Stimulated activated CD4-positive, alpha-beta T cell treated with anti-CD3 and anti-CD28 coated beads, Interleukin-1b, Interleukin-23, amount 100 ng/mL, for 4 hours (primary cell): ENCODE results near the gene SYNC.

Experiments used
- DNase-seq, 2 donors: peaks; one replicate each; pipeline ENCODE4 v3.0.0-alpha.2; 2020; ENCODE audit warnings: low read depth in 2 of 2

The SYNC gene

DNA sequence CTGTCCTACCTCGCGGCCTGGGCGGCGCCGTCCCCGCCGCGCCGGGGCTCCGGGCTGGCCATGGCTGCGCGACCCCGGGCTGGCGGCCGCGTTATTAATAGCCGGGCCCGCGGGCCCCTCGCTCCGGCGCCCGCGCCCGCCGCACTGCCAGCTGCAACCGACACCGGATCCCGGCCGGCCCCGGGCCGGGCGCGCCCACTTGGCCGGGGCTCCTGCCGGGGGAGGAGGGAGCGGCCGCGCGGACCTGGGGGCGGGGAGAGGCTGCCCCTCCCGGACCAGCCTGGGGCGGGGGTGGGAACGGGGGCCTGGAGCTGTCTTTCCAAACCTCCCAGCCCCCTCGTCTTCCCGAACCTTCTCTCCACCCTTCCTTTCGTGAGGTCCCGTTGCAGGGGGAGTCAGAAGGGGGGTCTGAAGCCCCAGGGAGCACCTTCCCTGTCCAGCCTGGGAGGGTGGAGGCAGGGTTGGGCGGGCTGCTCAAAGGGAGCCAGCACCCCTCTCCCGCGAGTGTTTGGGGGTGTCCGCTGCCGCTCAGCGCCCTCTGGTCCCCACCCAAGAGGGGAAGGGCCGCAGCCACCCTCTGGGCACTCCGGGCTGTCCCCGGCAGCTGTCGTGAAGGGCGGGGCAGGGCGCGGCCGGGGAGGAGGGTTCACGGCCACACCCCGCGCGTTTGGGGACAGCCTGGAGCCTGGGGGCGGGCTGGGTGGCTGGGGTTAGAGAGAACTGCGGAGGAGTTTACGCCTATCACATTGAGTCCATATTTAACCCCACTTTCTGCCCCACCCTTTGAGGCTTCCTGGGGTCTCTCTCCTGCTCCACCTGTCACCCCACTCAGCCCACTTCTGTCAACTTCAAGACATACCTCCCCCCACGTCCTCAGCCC, at the start of gene SYNC:
SYNC (minus strand) TSS at position 172 of the 880 bp plus-strand sequence; CDS start at position 62, 110 bp downstream.
- no peak for DNase-seq

DNA sequence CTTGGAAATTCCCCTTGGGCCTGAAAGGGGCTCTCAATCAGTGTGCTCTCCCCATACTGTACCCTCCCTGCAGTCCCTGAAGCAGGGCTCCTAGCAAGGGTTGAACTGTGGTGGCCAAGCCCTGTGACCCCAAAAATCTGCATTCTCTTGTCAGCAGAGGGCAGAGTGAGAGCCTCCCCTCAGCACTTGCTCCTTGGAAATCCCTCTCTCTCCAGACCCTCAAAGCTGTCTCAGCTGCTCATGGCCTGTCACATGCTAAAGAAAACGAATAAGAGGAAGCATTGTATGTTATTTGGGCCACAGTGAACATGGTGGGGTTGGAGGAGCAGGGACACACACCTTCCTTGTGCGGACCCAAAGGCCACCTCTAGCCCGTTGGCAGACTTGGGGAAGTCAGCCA, 47.2 kb upstream of the SYNC start:
- no peak for DNase-seq

DNA sequence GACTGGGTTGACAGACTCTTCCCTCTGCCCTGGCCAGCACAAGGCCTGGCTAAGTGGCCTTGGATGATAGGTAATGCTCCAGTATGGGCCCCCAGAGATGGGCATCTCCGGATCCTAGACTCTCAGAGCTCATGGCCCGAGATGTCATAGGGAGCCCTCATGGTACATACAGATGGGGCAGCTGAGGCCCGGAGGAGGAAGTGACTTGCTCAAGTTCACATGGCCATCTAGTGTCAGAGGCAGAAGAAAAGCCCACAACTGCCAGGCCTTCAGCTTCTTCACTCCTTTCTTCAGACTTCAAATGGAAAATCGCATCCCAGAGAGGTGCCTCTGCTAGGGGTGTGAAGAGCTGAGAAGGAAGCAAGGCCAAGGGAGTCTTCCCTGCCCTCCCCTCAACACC, 46.8 kb upstream of the SYNC start:
- no peak for DNase-seq

DNA sequence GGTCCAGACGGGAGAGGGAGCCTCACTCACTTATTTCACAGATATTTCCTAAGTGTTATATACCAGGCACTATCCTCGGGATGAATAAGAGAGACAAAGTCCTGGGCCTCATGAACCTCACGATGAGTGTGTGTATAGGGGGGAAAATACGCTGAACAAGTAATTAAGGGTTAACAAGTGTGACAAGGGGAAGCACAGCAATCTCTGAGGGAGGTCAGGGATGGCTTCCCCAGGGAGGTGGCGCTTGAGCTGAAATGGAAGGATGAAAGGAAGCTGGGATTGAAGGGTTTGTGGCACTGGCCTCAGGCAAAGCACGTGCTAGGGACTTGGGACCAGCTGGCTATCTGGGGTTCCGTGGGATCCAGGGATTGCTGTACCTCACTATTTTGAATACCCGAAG, 46.4 kb upstream of the SYNC start:
- no peak for DNase-seq

DNA sequence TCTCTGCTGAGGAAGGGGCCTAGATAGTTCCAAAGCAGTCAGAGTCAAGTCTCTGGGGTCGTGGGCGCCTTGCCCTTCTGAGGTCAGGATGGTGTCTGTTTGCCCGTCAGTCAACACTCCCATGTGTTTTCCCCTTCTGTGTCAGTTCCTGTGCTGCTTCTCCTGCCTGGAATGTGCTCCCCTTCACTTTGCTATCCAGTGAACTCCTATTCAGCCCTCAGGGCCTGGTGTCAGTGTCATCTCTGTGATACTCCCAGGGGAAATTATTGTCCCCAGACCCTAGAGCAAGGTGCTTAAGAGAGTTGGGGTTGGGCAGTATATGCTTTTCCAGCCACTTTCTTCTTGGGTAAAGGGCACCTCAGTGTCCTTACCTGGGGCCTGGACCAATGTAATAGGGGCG, 45.8 kb upstream of the SYNC start:
- DNase-seq, result no peak

DNA sequence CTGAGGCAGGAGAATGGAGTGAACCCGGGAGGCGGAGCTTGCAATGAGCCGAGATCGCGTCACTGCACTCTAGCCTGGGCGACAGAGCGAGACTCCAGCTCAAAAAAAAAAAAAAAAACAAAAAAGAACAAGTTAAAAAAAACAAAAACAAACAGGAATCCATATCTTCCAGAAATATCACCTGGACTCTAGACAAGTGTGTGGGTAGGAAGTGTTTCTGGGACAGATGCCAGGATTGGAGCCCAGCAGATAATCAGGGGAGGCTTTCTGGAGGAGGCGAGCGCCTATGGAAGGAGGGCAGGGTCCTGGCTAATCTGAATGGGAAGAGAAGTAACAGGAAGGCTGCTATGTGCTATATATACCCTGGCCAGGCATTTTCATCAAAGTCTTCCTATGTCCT, 43.6 kb upstream of the SYNC start:
- DNase-seq, result no peak

DNA sequence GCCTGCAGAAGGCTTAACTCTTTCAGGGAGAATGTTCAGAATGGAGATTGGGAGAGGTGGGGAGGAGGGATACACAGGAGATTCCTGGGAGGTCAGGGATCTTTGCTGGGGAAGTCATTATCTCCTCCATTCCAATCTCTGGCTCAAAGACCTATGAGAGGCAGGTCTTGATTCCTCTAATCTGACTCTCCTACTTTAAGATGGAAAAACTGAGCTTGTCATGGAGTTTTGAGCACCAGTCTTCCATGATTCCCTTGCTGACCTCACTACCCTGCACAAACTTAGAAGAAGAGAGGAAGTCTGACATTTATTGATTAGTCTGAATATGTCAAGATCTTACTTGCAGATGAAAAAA, 41.5 kb upstream of the SYNC start:
- no peak for DNase-seq

DNA sequence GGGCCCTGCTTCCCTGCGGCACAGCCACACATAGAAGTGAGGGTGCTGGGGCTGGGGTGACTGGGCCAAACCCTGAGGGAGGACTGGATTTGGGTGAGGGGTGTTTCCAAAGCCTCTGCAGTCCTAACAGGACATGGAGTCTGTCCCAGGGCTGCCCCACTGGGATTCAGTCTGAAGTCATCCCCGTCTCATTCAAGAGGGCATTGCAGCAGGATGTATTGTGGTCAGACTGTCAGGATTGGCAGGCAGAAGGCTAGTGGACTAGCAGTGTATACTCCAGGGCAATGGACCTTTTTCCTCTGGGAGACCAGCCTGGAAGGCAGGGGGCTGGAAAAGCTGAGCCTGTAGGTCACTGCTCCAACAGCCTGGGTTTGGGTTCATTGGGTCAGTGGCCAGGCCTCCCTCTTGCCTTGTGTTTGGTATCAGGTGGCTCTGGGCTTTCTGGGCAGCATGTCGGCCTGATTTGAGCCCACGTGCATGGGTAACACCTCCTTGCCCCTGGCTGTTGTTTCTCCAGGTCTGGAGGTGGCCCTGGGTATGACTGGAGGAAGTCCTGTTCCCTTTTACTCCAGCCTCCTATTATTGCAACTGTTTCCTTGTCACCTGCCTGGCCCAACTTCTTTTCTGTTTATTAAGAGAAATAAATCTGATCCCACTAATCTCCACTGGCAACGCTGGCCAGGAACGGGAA, 41.0 kb upstream of the SYNC start:
- DNase-seq, result no peak

DNA sequence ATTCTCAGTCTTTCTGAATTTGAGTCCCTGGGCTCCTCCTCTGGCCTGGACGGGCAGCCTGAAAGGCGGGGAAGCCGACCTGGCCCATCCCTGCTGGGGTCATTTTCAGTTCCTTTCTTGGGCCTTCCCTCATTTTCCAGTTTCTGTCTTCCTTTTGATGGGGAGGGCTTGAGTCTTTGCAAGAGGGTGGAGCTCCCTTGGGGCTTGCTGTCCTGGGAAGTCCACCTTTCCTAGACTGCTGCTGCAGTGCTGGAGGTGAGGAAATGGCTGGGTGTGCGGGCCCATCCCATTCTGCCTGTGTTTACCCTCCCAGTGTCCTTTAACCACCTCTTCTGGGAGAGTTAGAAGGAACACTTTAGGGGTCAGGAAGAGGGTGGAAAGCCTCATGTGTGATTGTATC, 40.4 kb upstream of the SYNC start:
- DNase-seq, result no peak

DNA sequence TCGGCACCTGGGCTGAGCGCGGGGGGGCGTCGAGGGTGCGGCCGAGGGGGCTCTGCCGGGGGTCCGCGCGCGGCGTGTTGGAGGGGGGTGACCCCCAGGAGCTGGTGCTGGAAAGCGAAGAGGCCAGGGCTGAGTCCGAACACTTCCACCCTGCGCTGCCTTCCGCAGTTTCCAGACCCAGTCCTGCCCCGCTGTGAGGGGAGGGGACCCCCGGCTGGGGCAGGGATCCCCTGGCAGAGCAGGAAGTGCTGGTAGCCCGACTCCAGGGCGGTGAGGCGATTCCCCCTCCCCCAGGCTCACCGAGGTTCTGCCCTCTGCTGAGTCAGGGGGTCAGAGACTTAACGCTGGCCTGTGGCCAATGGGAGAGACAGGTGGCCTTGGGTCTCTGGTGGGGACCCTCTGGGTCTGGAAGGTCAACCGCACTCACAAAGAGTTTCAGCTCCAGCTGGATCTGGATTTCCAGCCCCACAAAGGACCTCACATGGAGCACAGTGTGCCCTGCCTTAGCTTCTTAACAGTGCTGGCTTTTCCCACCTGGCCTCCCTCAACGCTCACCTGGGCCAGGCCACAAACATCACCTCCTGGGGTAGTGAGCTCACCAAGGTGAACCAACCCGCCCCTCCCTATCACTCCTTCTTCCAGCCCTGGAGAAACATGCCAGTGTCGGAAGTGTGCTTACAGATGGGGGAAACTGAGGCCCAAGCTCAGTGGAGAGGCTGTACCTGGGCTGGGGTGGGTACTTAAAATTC, 39.8 kb upstream of the SYNC start:
- DNase-seq, result no peak

DNA sequence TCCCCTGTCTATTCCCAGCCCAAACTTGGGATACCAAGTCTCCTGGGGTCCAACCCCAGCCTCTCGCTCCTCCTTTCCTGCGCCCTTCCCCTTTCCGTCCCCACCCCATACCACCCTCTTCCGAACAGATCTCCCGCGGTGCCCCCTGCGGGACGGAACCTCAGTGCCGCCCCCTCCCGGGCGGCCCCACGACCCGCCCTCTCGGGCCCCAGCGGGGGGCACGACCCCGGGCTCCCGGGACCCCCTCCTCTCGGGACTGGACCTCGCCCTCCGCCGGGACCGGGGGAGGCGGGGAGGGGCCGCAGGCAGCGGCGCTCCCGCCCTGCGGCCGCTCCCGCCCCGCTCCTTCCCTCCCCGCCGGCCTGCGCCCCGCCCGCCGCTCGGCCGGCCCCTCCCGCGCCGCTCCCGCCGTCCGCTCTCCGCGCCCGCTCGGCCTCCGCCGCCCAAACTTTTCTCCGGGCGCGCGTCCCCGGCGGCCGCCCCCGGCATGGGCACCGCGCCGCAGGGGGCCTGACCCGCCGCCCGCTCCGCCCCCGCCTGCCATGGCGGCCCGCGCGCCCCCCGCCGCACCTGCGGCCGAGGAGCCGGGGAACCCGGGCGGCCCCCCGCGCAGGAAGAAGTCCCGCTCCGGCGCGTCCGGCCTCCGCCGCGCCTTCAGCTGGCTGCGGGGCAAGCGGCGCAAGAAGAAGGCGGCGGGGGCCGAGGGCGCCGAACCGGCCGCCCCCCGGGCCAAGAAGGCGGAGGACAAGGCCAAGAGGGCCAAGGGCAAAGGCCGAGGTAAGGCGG, 39.0 kb upstream of the SYNC start:
- DNase-seq, result no peak

DNA sequence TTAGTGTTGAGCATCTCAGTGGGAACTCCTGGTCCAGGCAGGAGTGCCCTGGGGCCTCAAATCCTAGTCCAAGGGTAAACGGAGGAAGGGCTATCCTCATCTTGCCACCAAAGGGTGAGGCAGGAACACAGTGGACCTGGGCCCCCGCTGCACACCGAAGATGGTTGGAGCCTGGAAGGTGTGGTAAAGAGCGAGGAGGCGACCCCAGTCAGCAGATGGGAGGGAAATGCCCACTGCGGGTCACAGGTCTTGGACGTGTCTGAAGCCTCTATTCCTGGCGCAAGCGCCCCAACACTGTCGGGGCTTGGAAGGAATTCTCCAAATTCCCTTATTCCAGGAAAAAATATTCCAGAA, 38.5 kb upstream of the SYNC start:
- DNase-seq, result no peak

DNA sequence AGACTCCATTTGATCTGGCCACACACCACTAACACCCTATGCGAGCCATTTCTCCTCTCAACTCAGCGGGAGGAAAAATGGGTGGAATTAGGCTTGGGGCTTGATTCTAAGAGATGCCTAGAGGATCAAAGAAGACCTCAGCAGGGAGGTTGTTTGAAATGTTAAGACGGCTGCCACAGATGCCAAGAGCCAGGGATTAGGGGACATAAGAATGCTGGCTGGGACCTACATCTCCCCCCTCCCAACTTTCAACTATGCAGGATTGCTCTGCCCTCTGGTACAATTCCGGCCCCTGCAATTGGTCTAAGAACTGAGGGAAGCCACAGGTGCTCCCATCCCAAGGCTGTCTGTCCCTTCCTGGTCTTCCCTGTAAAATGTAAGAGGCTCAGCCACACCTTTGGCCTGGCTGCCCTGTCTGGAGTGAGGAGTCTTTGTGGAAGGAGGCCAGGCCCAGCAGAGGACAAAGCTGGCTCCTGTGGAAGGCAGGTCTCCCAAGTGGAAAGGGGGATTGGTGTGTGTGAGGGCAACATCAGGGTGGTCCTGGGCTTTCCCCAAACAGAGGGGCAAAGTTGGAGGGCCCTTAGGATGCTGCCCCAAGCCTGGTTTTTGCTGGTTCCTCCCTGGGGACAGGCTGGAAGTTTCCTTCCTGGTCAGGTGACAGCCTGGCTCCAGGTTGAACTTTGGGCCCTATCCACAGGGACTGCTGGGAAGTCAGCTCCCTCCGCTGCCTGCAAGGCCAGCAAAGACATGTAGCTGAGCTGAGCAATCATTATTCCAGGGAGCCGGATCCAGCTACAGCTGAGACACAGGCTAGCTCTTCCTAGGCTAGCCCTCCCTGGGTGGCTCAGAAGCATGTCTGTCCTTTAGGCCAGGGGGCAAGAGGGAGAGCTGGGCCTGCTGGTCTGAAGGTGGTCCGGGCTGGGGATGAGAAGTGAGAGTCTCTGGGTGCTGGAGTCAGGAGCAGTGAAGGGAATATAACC, 34.5 kb upstream of the SYNC start:
- no peak for DNase-seq

DNA sequence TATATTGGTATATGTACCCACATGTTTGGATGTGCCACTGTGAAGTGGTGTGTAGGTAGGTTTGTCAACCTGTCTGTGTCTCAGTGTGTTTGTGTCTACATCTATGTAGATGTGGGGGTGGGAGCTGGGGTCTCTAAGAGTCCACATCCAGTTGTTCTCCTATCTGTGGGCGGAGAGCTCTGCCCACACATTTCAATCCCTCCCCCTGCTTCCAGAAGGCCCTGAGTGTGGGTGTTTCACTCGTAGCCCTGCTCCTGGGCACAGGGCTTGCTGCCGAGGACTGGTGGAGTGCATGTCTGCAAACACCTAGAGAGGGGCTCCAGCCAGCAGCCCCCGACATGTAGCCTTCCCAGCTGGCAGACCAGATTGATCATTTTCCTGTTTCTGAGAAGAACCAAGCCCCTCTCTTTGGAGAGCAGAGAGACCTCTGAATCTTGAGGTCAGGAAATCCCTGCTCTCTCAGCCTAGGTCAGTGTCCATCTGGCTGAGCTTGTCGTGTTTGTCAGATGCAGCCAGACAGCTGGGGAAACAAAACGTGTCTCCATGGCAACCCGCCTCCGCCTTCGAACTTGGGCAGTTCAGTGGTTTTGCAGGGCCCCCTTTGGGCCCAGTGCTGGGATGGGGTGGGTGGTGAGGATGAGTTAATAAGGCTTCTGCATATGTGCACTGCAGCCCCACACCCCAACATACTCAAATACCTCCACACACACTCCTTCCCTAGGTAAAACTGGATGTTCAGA, 31.2 kb upstream of the SYNC start:
- no peak for DNase-seq

DNA sequence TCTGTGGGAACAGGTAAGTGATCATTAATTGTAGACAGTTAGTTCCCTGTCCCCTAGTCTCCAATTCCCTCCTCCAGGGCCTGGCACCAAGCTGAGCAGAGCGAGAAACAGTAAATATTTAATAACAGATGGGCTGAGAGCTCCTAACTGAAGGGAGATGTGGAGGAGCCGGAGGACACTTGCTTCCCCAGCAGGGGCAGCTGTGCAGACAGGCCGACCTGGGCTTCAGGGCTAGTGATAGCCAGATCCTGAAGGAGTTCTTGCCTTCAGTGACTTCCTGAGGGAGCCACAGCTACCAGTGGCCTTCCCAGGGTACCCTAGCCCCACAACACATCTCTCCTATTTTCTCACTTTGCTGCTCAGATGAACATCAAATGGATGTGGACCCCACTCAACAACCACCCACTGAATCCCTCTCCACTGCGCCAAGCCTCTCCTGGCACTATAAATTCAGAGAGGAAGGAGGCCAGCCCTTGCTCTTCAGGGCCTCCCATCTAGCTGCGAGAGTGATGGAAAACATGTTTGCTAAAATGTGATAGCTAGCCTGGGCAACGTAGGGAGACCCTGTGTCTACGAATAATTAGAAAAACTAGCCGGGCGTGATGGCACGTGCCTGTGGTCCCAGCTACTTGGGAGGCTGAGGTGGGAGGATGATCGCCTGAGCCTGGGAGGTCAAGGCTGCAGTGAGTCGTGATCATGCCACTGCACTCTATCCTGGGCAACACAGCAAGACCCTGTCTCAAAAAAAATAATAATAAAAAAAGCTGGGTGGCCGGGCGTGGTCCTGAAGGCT, 26.9 kb upstream of the SYNC start:
- no peak for DNase-seq

DNA sequence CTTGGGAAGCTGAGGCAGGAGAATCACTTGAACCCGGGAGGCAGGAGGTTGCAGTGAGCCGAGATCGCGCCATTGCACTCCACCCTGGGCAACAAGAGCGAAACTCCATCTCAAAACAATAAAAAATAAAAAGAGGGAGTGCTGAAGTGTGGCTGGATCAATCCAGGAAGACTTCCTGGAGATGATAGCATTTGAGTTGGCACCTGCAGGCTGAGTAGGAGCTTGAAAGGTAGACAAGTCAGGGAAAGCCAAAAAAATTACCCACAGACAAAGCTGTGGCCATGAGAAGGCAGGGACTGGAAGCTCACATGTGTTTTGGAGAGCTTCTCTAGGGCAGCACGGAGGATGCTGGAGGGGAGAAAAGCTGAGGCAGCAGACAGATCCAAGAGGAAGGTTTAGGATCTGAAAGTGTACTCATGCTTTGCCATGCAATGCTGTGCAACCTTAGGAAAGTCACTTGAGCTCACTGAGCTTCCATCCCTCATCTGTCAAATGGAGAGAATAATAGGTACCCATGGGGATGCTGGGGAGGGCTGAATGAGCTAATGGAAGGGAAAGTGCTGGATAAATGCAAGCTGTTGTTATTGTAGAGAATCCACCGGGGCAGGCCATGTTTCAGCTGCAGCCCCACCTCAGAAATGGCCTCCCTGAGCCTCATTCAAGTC, 26.0 kb upstream of the SYNC start:
- no peak for DNase-seq

DNA sequence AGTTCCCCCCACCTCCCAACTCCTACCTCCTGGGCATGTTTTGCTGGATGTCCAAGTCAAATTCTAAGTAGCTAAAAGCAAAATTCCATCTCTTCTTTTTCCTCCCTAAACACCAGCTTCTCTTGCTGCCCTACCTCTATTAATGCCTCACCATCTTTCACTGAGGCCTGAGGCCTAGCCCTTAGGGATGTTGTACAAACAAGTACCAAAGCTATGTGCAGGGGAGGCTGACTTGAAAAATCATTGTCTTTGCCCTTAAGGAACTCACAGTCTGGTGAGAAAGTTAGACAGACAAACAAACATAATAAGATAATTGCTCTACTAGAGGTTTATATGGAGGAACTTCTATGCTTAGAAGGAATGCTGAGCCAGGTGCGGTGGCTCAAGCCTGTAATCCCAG, 25.3 kb upstream of the SYNC start:
- no peak for DNase-seq

DNA sequence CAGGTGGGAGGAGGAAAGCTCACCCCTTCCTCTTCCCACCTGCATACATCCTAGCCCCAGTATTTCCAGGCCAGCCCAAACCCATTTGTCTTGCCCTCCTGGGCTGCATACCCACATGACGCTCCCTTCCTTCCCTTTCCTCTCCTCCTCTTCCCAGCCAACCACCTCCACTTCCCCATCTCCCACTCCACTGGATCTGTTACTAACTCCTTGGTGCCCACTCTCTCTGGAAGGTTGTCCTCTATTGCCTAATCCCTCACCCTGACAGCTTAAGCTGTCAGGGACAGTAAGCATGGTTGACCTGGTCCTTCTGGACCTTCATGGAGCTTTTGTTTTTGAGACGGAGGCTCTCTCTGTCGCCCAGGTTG, 23.0 kb upstream of the SYNC start:
- DNase-seq, result no peak
